Fibroblast of lung (primary cell): ENCODE results near the gene APBB2. TPM values are rescaled to one million over a fixed set of nuclear protein-coding genes. Genes with fewer than 3 reads are reported as not detected.

Experiments
- DNase-seq, 2 donors: peaks; one replicate each; pipeline versions ENCODE4 v3.0.0 to v3.0.0-alpha.2; 2010; ENCODE audit warnings: low read depth in 2 of 2
- H2AFZ ChIP-seq: 2 replicates; pipeline ENCODE4 v1.5.1; 2012; ENCODE audit warnings: low read length, control low read depth, inconsistent platforms
- H3K27ac ChIP-seq: 2 replicates; pipeline ENCODE4 v1.5.1; 2011; ENCODE audit warnings: low read length, control low read depth; ENCODE audit not compliant: insufficient read depth
- H3K27me3 ChIP-seq: 2 replicates; pipeline ENCODE4 v1.5.1; 2011; ENCODE audit warnings: mild to moderate bottlenecking, low read length; ENCODE audit not compliant: control insufficient read depth, insufficient read depth
- H3K36me3 ChIP-seq: 2 replicates; pipeline ENCODE4 v1.5.1; 2011; ENCODE audit warnings: low read length; ENCODE audit not compliant: control insufficient read depth, insufficient read depth
- H3K4me1 ChIP-seq: 2 replicates; pipeline ENCODE4 v1.5.1; 2011; ENCODE audit warnings: low read length; ENCODE audit not compliant: control insufficient read depth, insufficient read depth; ENCODE audit errors: extremely low read depth
- H3K4me2 ChIP-seq: 2 replicates; pipeline ENCODE4 v1.5.1; 2011; ENCODE audit warnings: low read length, control low read depth; ENCODE audit not compliant: insufficient read depth; ENCODE audit errors: extremely low read depth
- H3K4me3 ChIP-seq, 4 experiments: fragments of 200-600 bp in 1 of 4; sonication (generic) in 1 of 4; replicated peaks in 1 of 4; 2 replicates each; pipeline ENCODE4 v1.5.1; 2011 to 2016; ENCODE audit warnings: low read length in 4 of 4, low read depth in 3 of 4, mild to moderate bottlenecking in 3 of 4, control low read depth in 2 of 4, inconsistent platforms in 1 of 4, mixed read lengths in 1 of 4; ENCODE audit not compliant: insufficient read depth in 1 of 4; ENCODE audit errors: control extremely low read depth in 1 of 4
- H3K79me2 ChIP-seq: 2 replicates; pipeline ENCODE4 v1.5.1; 2012; ENCODE audit warnings: mild to moderate bottlenecking, low read length, inconsistent platforms; ENCODE audit not compliant: control insufficient read depth, insufficient read depth
- H3K9ac ChIP-seq: 2 replicates; pipeline ENCODE4 v1.5.1; 2011; ENCODE audit warnings: mild to moderate bottlenecking, low read length, control low read depth; ENCODE audit not compliant: insufficient read depth
- H3K9me3 ChIP-seq: 2 replicates; pipeline ENCODE4 v1.5.1; 2012; ENCODE audit warnings: low read depth, low read length; ENCODE audit not compliant: control insufficient read depth, insufficient read depth
- H4K20me1 ChIP-seq: 2 replicates; pipeline ENCODE4 v1.5.1; 2011; ENCODE audit warnings: low read length; ENCODE audit not compliant: control insufficient read depth, insufficient read depth; ENCODE audit errors: extremely low read depth
- EZH2 ChIP-seq: IDR thresholded peaks from 2 replicates; pipeline ENCODE4 v1.5.1; 2012; ENCODE audit warnings: low read length, control low read depth, mild to moderate bottlenecking; ENCODE audit errors: missing control alignments
- polyA plus RNA-seq, 2 donors: library from polyadenylated mRNA; depleted of rRNA in 1 of 2; stranded (reverse) in 1 of 2; unstranded in 1 of 2; fragments of >200 nt; gene quantifications; 2 replicates each; pipeline ENCODE4 v1.2.1, GENCODE V29; 2011 to 2012; ENCODE audit warnings: missing spikeins in 1 of 2
- total RNA-seq: library from RNA; depleted of rRNA; stranded (reverse); fragments of >200 nt; gene quantifications from 2 replicates; pipeline ENCODE4 v1.2.1, GENCODE V29; 2014
- TF ChIP-seq, protein P1 (sequence below), 2 donors: IDR thresholded peaks in 1 of 2; conservative IDR thresholded peaks in 1 of 2; 1 replicate in 1 of 2; 2 replicates in 1 of 2; pipeline ENCODE4 v1.5.1; 2011 to 2012; ENCODE audit warnings: low read length in 2 of 2, control low read depth in 1 of 2, inconsistent platforms in 1 of 2, low read depth in 1 of 2, mild to moderate bottlenecking in 1 of 2

The APBB2 gene
- total and polyA plus RNA-seq, 2 donors (not counting 1 experiment from before 2014, with no cell fraction given) = 25.1 to 29.8 TPM

DNA sequence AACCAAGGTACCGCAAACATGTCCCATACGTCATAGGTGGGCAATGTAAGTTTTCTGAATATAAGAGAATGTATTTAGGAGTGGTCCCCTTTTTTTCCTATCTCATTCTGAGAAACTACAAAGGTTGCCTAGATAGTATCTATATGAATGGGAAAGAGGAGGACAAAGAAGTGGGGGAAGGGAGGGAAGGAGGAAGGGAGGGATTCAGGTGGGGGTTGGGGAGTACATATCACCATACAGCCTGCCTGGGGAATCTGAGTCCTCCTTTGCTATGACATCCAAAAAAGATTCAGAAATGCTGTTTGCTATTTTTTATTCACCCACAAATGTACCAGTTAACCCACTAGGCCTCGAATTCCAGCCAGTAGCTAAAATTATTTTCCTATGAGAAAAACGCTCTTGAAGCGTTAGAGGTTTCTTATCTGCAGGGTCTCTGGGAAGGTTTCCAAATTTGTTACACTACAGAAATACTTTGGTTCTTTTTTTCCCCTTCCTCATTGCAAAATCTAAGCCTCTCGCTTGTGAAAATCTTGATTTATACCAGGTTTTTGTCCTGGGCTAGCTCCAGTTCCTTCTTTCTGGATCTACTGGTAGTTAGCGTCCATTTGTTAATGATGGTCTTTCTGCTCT, 251.7 kb downstream of the APBB2 start:
- H2AFZ ChIP-seq = no peak overlapping the region
- H4K20me1 ChIP-seq = no peaks in the 10 kb centered on the region
- H3K4me2 ChIP-seq = no peak overlapping the region
- no peak overlapping the region for H3K27ac ChIP-seq
- peak; percentile 77 to 87 for DNase-seq
- H3K4me3 ChIP-seq = no peak overlapping the region
- H3K27me3 ChIP-seq = no peaks in the 10 kb centered on the region
- TF ChIP-seq EZH2 = no peak
- TF ChIP-seq, protein P1, sequence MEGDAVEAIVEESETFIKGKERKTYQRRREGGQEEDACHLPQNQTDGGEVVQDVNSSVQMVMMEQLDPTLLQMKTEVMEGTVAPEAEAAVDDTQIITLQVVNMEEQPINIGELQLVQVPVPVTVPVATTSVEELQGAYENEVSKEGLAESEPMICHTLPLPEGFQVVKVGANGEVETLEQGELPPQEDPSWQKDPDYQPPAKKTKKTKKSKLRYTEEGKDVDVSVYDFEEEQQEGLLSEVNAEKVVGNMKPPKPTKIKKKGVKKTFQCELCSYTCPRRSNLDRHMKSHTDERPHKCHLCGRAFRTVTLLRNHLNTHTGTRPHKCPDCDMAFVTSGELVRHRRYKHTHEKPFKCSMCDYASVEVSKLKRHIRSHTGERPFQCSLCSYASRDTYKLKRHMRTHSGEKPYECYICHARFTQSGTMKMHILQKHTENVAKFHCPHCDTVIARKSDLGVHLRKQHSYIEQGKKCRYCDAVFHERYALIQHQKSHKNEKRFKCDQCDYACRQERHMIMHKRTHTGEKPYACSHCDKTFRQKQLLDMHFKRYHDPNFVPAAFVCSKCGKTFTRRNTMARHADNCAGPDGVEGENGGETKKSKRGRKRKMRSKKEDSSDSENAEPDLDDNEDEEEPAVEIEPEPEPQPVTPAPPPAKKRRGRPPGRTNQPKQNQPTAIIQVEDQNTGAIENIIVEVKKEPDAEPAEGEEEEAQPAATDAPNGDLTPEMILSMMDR (conservative IDR thresholded peaks at IDR 0.05 in 1 of 2, IDR thresholded peaks at IDR 0.05 in 1 of 2; ENCODE audit: low read depth in 1 of 2, low read length in 2 of 2) = no peak
- H3K36me3 ChIP-seq = no peaks in the 10 kb centered on the region
- no peak overlapping the region for H3K9ac ChIP-seq
- H3K9me3 ChIP-seq = no peaks in the 10 kb centered on the region
- no peaks in the 10 kb centered on the region for H3K79me2 ChIP-seq
- no peaks in the 10 kb centered on the region for H3K4me1 ChIP-seq

DNA sequence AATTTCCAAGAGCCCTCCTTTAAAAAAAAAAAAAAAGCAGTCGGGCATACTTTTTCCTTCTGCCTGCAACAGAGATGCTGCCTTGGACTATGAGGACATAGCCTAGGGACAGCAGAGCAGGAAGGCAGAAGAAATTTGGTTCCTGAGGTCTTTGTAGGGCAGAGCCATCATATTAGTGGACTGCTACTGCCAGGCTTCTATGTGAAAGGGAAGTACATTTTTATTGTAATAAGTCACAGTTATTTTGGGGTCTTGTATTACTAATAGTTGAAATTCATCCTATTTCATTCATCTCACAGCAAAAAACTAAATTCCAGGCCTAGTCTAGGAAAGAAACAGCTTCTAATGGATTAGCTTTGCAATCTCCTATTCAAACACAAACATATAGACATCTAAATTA, 253.4 kb downstream of the APBB2 start:
- DNase-seq = peak in 1 of 2 donors; percentile 49
- no peak for TF ChIP-seq EZH2
- TF ChIP-seq, protein P1 (conservative IDR thresholded peaks at IDR 0.05 in 1 of 2, IDR thresholded peaks at IDR 0.05 in 1 of 2; ENCODE audit: low read depth in 1 of 2, low read length in 2 of 2) = no peak
- H3K79me2 ChIP-seq = no peaks in the 10 kb centered on the region
- H3K9ac ChIP-seq = no peak overlapping the region
- H3K27ac ChIP-seq = no peak overlapping the region
- H3K36me3 ChIP-seq = no peaks in the 10 kb centered on the region
- no peak overlapping the region for H3K4me2 ChIP-seq
- no peak overlapping the region for H3K4me3 ChIP-seq
- H2AFZ ChIP-seq = no peak overlapping the region
- H4K20me1 ChIP-seq = no peaks in the 10 kb centered on the region
- H3K4me1 ChIP-seq = peaks cover 3% of the 10 kb centered on the region
- H3K9me3 ChIP-seq = no peaks in the 10 kb centered on the region
- H3K27me3 ChIP-seq = no peaks in the 10 kb centered on the region

DNA sequence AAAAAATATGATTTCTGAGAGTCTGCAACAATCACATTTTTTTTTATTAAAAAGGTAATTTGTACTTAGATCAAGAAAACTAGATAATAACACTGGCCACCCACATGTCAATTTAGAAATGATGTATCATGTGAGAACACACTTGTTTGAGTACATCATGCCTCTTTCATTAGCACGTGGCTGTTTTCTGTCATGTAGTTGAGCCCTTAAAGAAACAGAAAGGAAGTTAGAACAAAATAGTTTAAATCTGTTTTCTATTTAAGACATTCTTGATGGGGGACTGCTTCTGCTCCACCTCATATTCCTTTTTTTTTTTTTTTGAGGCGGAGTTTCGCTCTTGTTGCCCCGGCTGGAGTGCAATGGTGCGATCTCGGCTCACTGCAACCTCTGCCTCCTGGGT, 257.1 kb downstream of the APBB2 start:
- H3K9ac ChIP-seq = no peak overlapping the region
- H3K4me2 ChIP-seq = no peak overlapping the region
- no peak overlapping the region for H2AFZ ChIP-seq
- no peak for TF ChIP-seq EZH2
- TF ChIP-seq, protein P1 (conservative IDR thresholded peaks at IDR 0.05 in 1 of 2, IDR thresholded peaks at IDR 0.05 in 1 of 2; ENCODE audit: low read depth in 1 of 2, low read length in 2 of 2) = no peak
- no peaks in the 10 kb centered on the region for H4K20me1 ChIP-seq
- DNase-seq = no peak
- no peaks in the 10 kb centered on the region for H3K27me3 ChIP-seq
- H3K4me3 ChIP-seq = no peak overlapping the region
- peaks cover 10% of the 10 kb centered on the region for H3K4me1 ChIP-seq
- H3K27ac ChIP-seq = no peak overlapping the region
- H3K9me3 ChIP-seq = no peaks in the 10 kb centered on the region
- H3K79me2 ChIP-seq = no peaks in the 10 kb centered on the region
- H3K36me3 ChIP-seq = no peaks in the 10 kb centered on the region
